GF-D8 (cell line): ENCODE data around the gene AMPD1.

Experiments
- DNase-seq: peaks from one replicate; lab custom pipeline; 2025; lab: John Stamatoyannopoulos, UW

Gene AMPD1

DNA sequence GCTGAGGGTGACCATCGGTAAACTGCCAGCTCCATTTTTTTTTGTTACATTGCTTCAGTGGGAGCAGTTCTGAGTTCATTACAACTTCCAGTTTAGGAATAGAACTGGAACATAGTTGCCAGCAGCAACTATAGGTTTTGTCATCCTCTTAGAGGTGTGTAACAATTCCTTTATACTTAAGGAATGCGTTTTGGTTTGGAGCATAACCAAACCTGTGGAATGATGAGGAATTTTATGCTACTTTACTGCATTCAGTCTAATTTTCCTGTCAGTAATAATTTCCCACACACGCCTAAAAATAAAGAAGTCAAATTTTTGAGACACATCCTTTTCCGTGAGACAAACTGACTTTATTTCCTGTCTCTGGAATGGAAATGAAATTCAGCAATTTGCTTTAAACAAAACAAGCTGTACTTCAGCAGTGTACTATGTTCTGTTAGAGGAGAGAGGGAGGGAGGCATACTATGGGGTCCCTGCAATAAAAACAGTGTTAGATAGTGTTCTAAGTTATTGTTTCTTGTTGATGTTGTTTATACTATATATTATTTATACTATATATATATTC is 4.8 kb upstream of the AMPD1 start:
- DNase-seq: no peak

DNA sequence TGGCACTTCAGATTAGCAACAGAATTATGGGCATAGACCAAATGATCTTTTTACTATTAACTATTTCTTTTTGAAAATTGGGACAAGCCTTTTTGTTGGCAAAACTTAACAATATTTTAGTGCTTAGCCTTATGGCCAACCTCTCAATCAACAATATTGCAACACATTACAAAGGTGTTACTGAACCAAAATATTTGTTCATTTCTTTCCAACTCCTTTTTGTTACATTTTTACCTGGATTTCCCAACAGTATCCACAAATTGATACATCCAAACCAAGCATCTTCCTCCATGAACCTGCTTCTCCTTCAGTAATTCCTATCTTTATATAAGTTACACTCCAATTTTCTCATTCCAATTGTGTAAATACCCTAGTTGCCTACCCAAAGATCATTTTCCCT is 1.5 kb upstream of the AMPD1 start:
- DNase-seq: no peak

DNA sequence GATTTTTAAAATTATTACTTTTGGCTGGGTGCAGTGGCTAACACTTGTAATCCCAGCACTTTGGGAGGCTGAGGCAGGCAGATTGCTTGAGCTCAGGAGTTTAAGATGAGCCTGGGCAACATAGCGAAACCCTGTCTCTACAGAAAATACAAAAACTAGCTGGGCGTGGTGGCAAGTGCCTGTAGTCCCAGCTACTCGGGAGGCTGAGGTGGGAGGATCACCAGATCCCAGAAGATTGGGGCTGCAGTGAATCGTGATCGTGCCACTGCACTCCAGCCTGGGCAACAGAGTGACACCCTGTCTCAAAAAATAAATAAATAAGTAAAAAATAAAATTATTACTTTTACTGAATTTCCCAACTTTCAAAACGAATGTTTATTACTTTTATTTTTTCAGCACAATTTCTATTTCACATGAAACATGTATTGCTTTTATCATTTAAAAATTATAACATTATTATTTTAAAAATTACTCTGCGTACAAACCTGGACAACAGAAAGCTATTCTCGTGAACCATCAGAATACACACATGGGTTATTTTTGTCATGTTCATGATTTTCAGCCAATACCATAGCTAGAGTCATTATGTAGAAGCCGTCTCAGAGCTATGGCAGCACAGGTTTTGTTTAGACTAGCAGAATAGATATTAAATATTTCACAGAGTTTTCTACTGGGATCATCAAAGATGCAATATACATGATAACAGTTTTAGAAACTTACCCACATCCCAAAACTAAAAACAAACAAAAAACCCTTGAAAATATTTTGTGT is 621 bp downstream of the AMPD1 start:
- no peak for DNase-seq

DNA sequence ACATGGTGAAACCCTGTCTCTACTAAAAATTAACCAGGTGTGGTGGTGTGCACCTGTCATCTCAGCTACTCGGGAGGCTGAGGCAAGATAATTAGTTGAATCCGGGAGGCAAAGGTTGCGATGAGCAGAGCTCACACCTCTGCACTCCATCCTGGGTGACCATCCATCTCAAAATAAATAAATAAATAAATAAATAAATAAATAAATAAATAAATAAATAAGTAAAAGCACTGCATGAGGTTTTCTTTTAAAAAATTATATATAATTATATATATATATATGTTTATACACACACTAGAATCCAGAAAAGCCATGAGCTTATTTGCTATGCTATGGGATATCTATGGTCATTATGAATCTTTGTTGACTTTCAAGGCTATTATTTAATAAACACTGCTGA is 2.4 kb downstream of the AMPD1 start:
- no peak for DNase-seq

DNA sequence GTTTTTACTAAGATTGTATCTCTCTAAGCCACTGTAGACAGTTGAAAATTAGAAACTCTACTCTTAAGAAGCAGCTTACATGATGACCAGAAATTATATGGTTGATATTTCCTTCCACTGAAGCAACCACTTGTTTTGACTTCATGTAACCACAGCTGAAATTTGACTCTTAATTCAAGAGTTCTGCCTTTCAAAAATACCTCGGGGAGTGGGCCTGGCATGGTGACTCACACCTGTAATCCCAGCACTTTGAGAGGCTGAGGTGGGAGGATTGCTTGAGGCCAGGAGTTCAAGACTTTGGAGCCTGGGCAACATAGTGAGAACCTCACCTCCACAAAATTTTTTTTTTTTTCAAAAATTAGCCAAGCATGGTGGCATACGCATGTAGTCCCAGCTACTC is 4.3 kb downstream of the AMPD1 start:
- DNase-seq: no peak

- DNase-seq: no peak
These were observed 5.2 kb downstream of the AMPD1 start for GRCh38 chr1:114690148-114690547.

DNA sequence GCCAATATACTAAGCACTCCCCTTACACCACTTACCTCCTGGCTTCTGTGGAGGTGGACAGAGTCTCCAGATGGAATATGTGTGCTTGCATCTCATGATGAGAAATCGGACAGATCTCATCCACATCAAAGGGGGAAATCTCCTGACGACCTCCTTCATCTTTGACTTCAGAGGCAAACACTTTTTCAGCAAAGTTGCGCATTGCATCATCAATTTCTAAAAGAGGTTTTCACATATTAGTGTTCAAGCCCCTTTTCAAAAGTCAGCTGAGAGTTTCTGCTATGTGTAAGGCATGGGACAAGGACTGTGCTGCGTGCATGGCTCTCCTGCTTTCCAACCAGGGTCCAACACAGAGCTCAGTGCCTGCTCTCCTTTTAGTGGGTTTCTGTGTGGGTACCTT is 6.8 kb downstream of the AMPD1 start:
- DNase-seq: no peak

DNA sequence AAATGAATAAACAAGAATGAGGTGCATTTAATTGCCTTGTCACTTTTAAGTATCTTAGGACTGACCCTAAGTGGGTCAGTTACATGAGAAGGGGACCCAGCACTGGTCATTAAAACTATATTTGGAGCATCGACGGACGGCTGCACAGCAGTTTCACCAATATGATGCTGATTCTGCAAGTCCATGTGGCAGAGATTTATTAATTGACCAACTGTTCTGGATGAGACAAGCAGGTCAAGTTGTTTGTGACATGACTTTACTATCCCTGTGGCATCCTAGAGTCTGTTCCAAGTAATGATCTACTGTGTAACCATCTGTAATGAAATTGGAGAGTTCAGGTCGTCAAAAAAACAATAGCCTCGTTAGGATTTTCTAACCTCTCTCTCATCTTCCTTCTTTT is 9.5 kb downstream of the AMPD1 start:
- DNase-seq: no peak

DNA sequence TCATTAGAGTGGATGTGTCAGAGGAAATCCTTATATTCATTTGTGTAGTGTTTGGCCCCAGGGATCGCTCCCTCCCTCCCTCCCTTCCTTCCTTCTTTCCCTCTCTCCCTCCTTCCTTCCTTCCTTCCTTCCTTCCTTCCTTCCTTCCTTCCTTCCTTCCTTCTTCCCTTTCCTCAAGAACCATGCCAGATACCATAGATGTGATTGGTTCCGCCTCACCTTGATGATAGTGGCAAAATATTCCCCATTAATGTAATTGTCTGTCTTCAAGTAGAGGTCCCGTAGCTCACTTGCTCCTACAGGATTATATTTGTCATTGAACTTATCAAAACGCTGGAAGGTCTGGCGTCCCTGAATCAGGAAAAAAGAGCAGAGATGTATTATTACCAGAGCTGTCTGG is 17.7 kb downstream of the AMPD1 start:
- no peak for DNase-seq

DNA sequence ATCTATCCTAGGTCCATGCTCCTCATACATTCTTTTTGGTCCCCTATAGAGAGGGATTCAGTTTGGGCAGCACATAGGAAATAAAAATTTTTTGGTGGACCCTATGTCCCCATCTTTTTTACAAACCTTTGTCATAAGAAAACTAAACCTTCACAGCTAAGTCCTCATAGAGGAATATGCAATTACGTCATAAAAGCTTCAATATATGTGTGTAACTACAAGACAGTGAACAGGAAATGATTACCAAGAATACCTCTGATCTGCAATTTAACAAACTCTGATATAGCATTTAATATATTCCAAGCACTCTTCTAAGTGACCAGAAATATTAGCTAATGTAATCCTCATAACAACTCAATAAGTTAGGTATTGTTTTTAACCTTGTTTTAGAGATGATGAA is 19.2 kb downstream of the AMPD1 start:
- DNase-seq: no peak

DNA sequence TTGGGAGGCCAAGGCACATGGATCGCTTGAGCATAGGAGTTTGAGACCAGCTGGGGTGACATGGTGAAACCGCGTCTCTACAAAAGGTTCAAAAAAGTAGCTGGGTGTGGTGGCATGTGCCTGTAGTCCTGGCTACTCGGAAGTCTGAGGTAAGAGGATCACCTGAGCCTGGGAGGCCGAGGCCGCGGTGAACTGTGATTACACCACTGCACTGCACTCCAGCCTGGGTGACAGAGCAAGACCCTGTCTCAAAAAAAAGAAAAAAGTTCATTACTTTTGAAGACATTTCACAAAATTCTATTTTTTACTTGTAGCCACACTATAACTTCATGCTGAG is 23.4 kb downstream of the AMPD1 start:
- DNase-seq: no peak

DNA sequence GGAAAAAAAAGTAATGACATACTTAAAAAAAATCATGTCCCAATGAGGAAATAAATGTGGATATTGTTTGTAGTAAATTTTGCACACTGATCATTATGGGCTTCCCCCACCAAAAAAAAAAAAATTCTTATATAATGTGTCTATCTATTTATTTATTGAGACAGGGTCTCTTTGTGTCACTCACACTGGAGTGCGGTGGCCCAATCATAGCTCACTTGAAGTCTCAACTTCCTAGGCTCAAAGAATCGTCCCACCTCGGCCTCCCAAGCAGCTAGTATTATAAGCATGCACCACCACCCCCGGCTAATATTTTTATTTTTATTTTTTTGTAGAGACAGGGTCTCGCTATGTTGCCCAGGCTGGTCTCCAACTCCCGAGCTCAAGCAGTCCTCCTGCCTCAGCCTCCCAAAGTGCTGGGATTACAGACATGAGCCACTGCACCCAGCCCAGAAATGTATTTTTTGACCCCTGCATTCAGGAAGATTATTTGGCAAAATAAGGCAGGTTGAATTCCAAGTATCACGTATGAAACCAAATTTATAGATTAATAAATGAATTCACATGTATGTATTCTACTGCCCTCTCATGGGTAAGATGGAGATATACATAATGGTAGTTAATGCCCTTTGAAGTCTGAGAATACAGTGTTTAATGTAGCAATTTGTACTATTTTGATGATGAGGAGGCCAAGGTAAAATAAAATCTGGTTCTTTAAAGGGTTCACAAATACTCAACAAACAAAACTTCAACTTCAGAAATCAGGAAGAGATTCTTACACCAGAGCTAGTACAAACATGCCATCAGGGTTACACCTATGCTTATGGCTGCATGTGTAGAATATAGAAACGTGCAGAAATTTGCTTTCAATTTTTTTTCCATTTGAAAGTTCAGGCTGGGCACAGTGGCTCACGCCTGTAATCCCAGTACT is 24.1 kb downstream of the AMPD1 start:
- no peak for DNase-seq

GRCh38 chr1:114670083-114671010 is 25.0 kb downstream of the AMPD1 start:
- no peak for DNase-seq

DNA sequence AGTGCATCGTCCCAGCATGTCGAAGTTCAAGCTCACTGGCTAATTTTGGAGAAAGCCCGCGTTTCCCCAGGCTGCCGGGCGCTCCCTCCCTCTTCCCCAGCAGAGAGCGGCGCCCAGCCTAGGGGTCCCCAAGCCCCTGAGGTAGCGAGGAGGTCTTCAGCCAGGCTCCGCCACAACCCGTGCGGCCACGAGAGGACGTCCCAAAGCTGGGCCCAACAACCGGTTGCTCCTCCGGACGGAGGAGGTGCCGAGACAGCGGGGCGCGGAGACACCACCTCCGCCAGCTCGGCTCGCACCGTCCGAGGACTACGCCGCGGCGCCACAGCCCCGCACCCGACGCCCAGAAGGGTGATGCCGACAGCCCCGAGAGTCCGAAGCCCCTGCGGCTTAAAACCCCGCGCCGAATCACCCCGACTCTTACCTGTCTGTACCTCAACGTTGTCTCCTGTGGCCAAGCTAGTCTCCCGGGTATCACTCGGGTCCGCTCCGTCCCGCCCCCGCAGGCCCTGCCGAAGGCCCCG is 25.7 kb downstream of the AMPD1 start, which contains the start of gene DENND2C:
Gene DENND2C, minus strand, starts transcription at position 488 of the 521 bp plus-strand sequence. CDS start 44,065 bp downstream, outside the sequence.
- no peak for DNase-seq

GRCh38 chr1:114668784-114669561 is 26.4 kb downstream of the AMPD1 start:
- DNase-seq: no peak

DNA sequence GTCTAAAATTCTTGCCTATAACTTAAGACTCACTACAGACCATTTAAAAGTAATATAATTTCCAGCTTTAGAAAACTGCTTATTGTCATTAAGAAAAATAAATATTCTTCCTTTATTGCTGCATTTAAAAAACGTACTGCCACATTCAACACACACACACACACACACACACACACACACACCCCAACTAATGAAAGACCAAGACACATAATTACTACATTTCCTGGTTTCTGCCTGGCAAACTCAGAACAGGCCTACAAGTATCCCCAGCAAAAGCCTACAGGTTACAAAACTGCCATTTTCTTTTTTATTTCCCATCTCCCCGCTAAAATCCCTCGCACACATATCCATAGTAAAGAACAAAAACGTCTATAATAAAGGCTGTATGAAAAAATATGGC is 27.0 kb downstream of the AMPD1 start:
- no peak for DNase-seq

DNA sequence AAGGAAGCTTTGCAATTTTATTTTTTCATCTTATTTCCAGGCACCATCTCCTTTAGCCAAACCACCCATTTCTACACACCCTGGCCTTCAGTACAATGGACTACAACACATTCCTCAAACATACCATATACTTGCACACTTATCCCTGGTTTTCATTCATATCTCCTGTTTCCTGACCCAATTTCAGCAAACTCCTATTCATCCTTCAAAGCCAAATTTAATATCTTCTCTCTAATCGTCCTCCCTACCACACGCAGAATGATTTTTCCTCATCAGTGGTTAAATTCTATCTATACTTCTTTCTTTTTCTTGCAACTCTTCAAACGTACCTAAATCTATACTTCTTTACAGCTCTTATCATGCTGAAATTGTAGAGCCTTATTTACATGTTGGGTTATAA is 28.4 kb downstream of the AMPD1 start:
- no peak for DNase-seq

- DNase-seq: no peak
These were observed 35.1 kb downstream of the AMPD1 start for GRCh38 chr1:114660238-114660637.

DNA sequence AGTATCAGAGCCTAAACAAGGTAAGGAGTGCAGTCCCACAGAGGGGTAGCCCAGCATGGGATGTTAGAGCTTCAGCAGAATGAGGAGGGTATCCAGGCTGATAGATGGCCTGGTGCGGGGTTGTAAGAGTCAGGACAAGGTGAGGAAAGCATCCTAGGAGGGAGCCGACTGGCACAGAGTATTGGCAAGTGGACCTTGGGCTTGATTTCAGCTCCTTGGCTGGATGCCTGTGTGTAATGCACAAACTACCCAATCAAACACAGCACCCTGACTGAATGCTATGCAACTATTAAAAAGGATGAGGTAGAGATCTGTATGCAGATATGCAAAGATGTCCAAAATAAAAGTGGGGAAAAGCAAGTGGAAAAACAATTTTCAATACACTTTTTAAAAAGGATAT is 43.5 kb downstream of the AMPD1 start:
- DNase-seq: no peak

- no peak for DNase-seq
These were observed 46.8 kb downstream of the AMPD1 start for GRCh38 chr1:114648503-114648902.

DNA sequence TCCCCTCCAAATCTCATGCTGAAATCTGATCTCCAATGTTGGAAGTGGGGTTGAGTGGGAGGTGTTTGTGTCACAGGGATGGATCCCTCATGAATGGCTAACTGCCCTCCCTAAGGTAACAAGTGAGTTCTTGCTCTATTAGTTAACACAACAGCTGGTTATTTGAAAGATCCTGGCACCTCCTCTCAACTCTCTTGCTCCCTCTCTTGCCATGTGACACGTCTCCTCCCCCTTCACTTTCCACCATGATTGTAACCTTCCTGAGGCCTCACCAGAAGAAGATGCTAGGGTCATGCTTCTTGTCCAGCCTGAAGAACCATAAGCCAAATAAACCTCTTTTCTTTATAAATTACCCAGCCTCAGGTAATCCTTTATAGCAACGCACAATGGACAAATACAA is 54.0 kb downstream of the AMPD1 start:
- no peak for DNase-seq
